ENCODE results near the gene C11orf52.
A peak's percentile ranks its signal among the peaks of the same experiment; 100 is the strongest.

C11orf52 gene

DNA sequence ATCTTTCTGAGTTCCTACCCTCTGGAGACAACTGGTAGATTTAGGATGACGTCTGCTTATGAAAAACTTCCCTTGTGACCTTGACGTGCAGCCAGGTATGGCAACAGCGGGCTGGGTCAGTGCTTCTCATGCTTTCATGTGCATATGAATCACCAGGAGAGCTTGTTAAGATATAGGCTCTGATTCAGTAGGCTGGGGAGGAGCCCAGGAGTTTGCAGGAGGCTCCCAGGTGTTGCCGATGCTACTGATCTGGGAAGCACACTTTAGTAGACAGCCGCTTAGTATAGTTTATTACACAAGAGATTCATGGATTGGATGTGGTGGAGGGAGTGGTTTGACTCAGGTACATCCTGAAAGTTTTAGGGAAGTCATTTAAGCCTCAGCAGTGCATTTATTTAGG is 42.2 kb downstream of the C11orf52 start:
- Histone ChIP-seq H3K9ac (ENCODE audit: low read length) (peak overlapping the region; percentile 23), H3K9me3 (ENCODE audit: control insufficient read depth, insufficient read depth, low read depth, low read length) (peaks cover 11% of the 10 kb centered on the region), H3K36me3 (ENCODE audit: control insufficient read depth, insufficient read depth, low read length) (peaks cover 3% of the 10 kb centered on the region; the same call in 1 of the 2 replicates), H3K4me1 (ENCODE audit: control insufficient read depth, insufficient read depth, low read length) (peaks cover 19% of the 10 kb centered on the region), H3K4me3 (ENCODE audit: low read depth, low read length) (0 out of 2 replicates have a peak overlapping the region, but pooled peaks have one; percentile 4), H3K27me3 (ENCODE audit: control insufficient read depth, insufficient read depth, low read length) (no peaks in the 10 kb centered on the region), H3K27ac (ENCODE audit: low read depth, low read length) (peak overlapping the region; percentile 10; the same call in 1 of the 2 replicates)

DNA sequence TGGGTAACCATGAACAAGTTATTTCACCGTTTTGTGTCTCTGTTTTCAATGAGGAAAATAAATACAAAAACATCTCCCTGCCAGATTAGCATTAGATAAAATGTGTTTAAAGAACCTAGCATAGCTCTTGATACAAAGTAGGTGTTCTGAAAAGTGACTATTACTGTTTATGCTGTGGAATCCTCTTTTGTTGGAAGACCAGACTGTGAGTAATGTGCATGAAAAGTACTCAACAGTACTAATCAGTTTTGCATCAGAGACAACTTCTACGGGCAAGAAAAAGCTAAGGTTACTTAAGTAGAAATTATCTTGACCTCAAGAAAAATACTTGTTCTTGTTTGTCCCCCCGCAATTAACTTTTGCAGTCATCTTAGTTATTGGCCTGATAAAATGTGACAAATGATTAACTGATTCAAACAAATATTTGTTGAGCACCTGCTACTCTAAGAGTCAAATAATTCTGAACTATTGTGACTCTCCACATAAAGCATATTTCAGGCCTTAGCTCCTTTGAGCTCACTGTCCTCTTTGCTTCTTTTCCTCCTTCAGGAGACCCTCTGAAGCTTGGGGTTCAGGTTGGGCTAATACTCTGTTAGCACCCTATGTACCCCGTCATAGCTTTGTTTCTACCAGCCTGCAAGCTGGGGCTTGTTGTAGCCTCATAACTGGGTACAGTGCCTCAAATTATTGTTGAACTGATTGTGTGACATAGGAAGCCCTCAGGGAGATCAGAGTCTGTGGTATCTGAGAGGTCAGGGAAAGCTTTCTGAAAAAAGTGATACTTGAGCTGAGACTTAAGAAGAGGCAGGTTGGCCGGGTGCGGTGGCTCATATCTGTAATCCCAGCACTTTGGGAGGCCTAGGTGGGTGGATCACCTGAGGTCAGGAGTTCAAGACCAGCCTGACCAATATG is 42.9 kb downstream of the C11orf52 start:
- H3K36me3 ChIP-seq (ENCODE audit: control insufficient read depth, insufficient read depth, low read length), result peaks cover 3% of the 10 kb centered on the region; the same call in 1 of the 2 replicates
- H3K27me3 ChIP-seq (ENCODE audit: control insufficient read depth, insufficient read depth, low read length), result no peaks in the 10 kb centered on the region
- H3K27ac ChIP-seq (ENCODE audit: low read depth, low read length), result no peak overlapping the region
- H3K4me3 ChIP-seq (ENCODE audit: low read depth, low read length), result no peak overlapping the region
- peaks cover 19% of the 10 kb centered on the region for H3K4me1 ChIP-seq (ENCODE audit: control insufficient read depth, insufficient read depth, low read length)
- peaks cover 11% of the 10 kb centered on the region for H3K9me3 ChIP-seq (ENCODE audit: control insufficient read depth, insufficient read depth, low read depth, low read length)
- no peak overlapping the region for H3K9ac ChIP-seq (ENCODE audit: low read length)

DNA sequence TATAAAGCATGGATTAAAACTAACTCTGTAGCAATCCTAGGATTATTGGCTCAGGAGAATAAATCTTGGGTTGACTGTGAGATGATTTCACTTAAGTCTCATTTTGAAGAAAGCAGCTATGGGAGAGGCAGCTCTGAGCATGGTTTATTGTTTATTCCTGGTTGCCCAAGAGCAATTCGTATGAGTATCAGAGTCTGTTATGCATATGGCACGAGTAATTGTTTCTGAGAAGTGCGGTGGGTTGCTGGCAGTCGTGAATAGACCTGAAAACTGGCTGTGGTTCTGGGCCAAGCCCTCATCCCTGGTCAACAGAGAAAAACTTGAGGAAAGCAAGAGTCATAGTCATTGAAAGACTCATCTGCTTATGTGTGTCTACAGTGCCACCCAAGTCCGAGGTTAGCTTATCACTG is 45.2 kb downstream of the C11orf52 start:
- peaks cover 2% of the 10 kb centered on the region; the same call in 1 of the 2 replicates for H3K9me3 ChIP-seq (ENCODE audit: control insufficient read depth, insufficient read depth, low read depth, low read length)
- no peak overlapping the region for H3K4me3 ChIP-seq (ENCODE audit: low read depth, low read length)
- peaks cover 19% of the 10 kb centered on the region for H3K4me1 ChIP-seq (ENCODE audit: control insufficient read depth, insufficient read depth, low read length)
- no peak overlapping the region for H3K27ac ChIP-seq (ENCODE audit: low read depth, low read length)
- peaks cover 6% of the 10 kb centered on the region for H3K36me3 ChIP-seq (ENCODE audit: control insufficient read depth, insufficient read depth, low read length)
- no peak overlapping the region for H3K9ac ChIP-seq (ENCODE audit: low read length)
- H3K27me3 ChIP-seq (ENCODE audit: control insufficient read depth, insufficient read depth, low read length), result no peaks in the 10 kb centered on the region

DNA sequence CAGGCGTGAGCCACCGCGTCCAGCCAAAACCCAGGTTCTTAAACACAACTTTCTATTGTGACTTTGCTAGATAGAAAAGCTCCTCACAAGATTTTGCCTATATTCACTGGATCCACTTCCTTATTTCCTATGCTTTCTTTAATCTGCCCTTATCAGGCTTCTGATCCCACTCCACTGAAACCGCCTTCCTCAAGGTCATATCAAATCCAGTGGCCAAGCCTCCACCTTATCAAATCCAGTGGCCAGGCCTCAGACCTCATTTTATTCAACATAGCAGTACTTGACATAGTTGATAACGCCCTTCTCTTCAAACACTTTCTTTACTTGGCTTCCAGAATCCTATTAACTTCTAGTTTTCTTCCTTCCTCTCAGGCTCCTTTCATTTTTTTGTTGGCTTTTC is 48.0 kb downstream of the C11orf52 start:
- no peaks in the 10 kb centered on the region for H3K9me3 ChIP-seq (ENCODE audit: control insufficient read depth, insufficient read depth, low read depth, low read length)
- no peak overlapping the region for H3K4me3 ChIP-seq (ENCODE audit: low read depth, low read length)
- H3K9ac ChIP-seq (ENCODE audit: low read length), result no peak overlapping the region
- no peak overlapping the region for H3K27ac ChIP-seq (ENCODE audit: low read depth, low read length)
- H3K36me3 ChIP-seq (ENCODE audit: control insufficient read depth, insufficient read depth, low read length), result peaks cover 12% of the 10 kb centered on the region
- H3K4me1 ChIP-seq (ENCODE audit: control insufficient read depth, insufficient read depth, low read length), result peaks cover 8% of the 10 kb centered on the region
- no peaks in the 10 kb centered on the region for H3K27me3 ChIP-seq (ENCODE audit: control insufficient read depth, insufficient read depth, low read length)

DNA sequence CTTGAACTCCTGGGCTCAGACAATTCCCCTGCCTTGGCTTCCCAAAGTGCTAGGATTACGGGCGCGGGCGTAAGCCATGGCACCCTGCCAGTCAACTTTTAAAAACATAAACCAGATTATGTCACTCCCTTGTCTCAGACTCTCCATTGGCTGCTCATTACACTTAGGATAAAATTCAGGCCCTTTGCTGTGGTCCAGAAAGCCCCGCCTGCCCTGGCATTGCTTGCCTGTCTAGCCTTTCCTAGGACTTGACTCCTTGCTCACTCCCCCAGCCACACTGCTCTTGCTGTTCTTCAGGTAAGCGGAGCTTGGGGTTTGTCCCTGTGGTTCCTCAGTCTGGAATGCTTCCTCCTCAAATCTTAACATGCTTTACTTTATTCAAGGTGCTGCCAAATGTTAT is 48.9 kb downstream of the C11orf52 start:
- no peak overlapping the region for H3K4me3 ChIP-seq (ENCODE audit: low read depth, low read length)
- H3K27ac ChIP-seq (ENCODE audit: low read depth, low read length), result no peak overlapping the region
- H3K36me3 ChIP-seq (ENCODE audit: control insufficient read depth, insufficient read depth, low read length), result peaks cover 16% of the 10 kb centered on the region
- peaks cover 6% of the 10 kb centered on the region; the same call in 1 of the 2 replicates for H3K4me1 ChIP-seq (ENCODE audit: control insufficient read depth, insufficient read depth, low read length)
- H3K9me3 ChIP-seq (ENCODE audit: control insufficient read depth, insufficient read depth, low read depth, low read length), result no peaks in the 10 kb centered on the region
- no peak overlapping the region for H3K9ac ChIP-seq (ENCODE audit: low read length)
- H3K27me3 ChIP-seq (ENCODE audit: control insufficient read depth, insufficient read depth, low read length), result no peaks in the 10 kb centered on the region

DNA sequence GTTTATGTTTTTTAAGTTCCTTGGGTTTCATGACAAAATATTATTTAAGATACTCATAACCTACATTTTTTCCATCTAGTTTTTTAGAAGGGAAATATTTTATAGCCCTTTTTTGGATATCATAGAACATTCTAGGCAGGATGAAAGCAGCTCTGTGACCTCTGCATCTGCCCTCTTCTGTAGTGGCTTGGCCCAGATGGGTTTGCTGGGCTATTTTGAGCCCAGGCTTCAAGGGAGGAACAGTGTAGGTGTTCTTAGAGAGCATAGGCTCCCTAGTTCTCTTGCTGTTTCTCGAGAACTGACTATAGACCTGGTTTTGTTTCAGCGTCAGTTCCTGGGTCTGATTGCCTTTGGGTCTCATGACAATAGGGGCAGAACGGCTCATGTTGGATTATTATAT is 50.6 kb downstream of the C11orf52 start:
- Histone ChIP-seq H3K27ac (ENCODE audit: low read depth, low read length) (no peak overlapping the region), H3K27me3 (ENCODE audit: control insufficient read depth, insufficient read depth, low read length) (no peaks in the 10 kb centered on the region), H3K4me1 (ENCODE audit: control insufficient read depth, insufficient read depth, low read length) (no peaks in the 10 kb centered on the region), H3K4me3 (ENCODE audit: low read depth, low read length) (no peak overlapping the region), H3K36me3 (ENCODE audit: control insufficient read depth, insufficient read depth, low read length) (peaks cover 16% of the 10 kb centered on the region), H3K9me3 (ENCODE audit: control insufficient read depth, insufficient read depth, low read depth, low read length) (no peaks in the 10 kb centered on the region), H3K9ac (ENCODE audit: low read length) (no peak overlapping the region)

DNA sequence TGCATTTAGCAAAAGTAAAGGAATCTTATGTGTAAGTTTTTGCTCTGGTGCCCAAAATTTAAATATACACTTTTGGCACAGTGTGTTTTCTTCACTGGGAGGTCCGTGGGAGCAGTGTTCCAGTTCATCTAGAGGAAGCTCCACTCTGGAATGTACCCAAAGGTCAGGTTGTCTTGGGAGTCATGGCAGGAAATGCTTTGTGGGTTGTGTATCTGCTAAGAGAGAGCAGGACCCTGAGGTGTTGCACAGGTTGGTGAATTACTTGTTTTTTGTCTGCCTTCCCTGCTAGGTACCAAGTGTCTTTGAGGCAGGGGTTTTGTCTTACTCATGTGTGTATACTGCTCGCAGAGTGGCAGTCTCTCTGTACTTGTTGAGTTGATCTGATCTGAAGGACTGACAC is 55.7 kb downstream of the C11orf52 start:
- H3K9me3 ChIP-seq (ENCODE audit: control insufficient read depth, insufficient read depth, low read depth, low read length), result no peaks in the 10 kb centered on the region
- H3K27me3 ChIP-seq (ENCODE audit: control insufficient read depth, insufficient read depth, low read length), result no peaks in the 10 kb centered on the region
- H3K4me3 ChIP-seq (ENCODE audit: low read depth, low read length), result no peak overlapping the region
- H3K27ac ChIP-seq (ENCODE audit: low read depth, low read length), result no peak overlapping the region
- H3K4me1 ChIP-seq (ENCODE audit: control insufficient read depth, insufficient read depth, low read length), result peaks cover 21% of the 10 kb centered on the region
- H3K36me3 ChIP-seq (ENCODE audit: control insufficient read depth, insufficient read depth, low read length), result peaks cover 13% of the 10 kb centered on the region
- H3K9ac ChIP-seq (ENCODE audit: low read length), result no peak overlapping the region

DNA sequence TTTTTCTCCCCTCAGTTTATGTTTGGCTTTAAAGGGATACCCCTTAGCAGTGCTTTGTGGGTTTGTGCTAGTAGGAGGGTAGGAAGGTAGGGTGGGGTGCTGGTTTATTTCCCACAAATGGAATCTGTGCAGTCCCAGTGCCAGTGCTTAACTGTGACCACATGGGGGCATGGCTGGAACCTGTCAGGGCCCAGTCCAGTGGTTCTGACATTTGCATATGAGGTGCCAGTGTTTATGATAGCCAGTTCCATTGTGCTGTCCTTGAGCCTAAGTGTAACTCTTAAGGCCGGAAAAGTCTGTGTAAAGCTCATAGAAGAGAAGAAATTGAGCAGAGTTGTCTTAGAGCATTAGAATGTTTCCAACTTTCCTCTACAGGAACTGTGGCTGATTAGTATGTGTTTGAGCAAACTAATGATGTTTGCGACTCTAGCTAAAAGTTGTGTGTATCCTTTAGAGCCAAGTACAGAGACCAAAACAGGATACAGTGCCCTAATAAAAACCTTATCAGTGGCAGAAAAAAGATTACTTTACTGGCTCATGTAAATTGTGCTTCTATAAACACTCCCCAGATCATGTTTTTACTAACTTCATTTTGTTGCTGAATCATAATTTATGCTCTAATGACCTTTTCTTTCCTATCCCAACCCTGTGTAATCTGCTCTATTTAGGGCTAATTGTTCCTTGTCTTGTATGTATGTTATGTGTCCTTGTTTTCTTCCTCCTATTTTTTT is 56.5 kb downstream of the C11orf52 start:
- no peaks in the 10 kb centered on the region for H3K27me3 ChIP-seq (ENCODE audit: control insufficient read depth, insufficient read depth, low read length)
- H3K4me1 ChIP-seq (ENCODE audit: control insufficient read depth, insufficient read depth, low read length), result peaks cover 21% of the 10 kb centered on the region
- H3K9me3 ChIP-seq (ENCODE audit: control insufficient read depth, insufficient read depth, low read depth, low read length), result no peaks in the 10 kb centered on the region
- H3K4me3 ChIP-seq (ENCODE audit: low read depth, low read length), result no peak overlapping the region
- no peak overlapping the region for H3K27ac ChIP-seq (ENCODE audit: low read depth, low read length)
- H3K9ac ChIP-seq (ENCODE audit: low read length), result no peak overlapping the region
- peaks cover 5% of the 10 kb centered on the region for H3K36me3 ChIP-seq (ENCODE audit: control insufficient read depth, insufficient read depth, low read length)

DNA sequence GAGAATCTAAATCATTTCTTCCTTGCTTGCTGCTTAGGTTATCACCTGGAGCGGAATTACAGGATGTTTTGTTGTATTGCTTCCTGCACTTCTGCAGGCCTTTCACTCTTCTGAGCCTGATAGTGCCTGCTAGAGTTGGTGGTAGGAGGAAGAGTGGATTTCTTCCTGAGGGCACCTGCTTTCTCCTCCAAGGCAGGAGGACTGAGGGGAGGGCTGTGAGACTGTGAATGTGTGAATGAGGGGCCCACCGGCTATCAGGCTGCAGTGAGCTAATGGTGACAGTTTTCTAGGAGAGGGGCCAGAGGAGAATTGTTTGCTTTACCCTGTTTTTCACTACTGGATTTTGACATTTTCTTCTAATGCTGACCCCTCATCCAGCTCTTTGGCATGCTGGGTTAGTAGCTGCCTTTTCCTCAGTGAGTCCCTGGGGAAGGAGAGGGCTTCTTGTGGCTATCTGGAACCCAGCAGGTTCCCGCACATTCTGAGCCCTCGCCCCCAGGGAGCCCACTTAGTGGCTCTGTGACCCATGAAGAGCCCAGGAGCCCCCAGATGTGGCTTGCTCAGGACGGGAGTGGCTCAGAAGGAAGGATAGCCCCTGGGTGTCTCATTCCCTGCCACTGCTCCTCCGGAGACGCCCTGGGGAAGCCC is 57.5 kb downstream of the C11orf52 start:
- Histone ChIP-seq H3K4me1 (ENCODE audit: control insufficient read depth, insufficient read depth, low read length) (peaks cover 21% of the 10 kb centered on the region), H3K4me3 (ENCODE audit: low read depth, low read length) (peak overlapping the region; percentile 88), H3K27ac (ENCODE audit: low read depth, low read length) (no peak overlapping the region)

More for the DNA sequence above, 57.5 kb downstream of the C11orf52 start:
- peaks cover 4% of the 10 kb centered on the region for H3K36me3 ChIP-seq (ENCODE audit: control insufficient read depth, insufficient read depth, low read length)
- no peaks in the 10 kb centered on the region for H3K9me3 ChIP-seq (ENCODE audit: control insufficient read depth, insufficient read depth, low read depth, low read length)
- no peaks in the 10 kb centered on the region for H3K27me3 ChIP-seq (ENCODE audit: control insufficient read depth, insufficient read depth, low read length)
- H3K9ac ChIP-seq (ENCODE audit: low read length), result peak overlapping the region; percentile 74

Measured in HUES6 (cell line).